Type B pancreatic cell (in vitro differentiated cells): ENCODE measurements around the gene CCDC183. TPM values are rescaled to one million over a fixed set of nuclear protein-coding genes. Genes with fewer than 3 reads are reported as not detected.

Experiments used
- DNase-seq: peaks from one replicate; pipeline ENCODE4 v3.0.0; 2021; ENCODE audit warnings: mixed read lengths; ENCODE audit not compliant: unreplicated experiment; ENCODE audit errors: extremely low spot score
- H3K27ac Mint-ChIP-seq: 2 replicates; pipeline ENCODE4 v1.8.0; 2021; ENCODE audit warnings: mild to moderate bottlenecking, mixed read lengths
- H3K27me3 Mint-ChIP-seq: 2 replicates; pipeline ENCODE4 v1.8.0; 2021; ENCODE audit warnings: mixed read lengths
- H3K36me3 Mint-ChIP-seq: 2 replicates; pipeline ENCODE4 v1.8.0; 2021; ENCODE audit warnings: mixed read lengths
- H3K4me1 Mint-ChIP-seq: one replicate; pipeline ENCODE4 v1.8.0; 2021; ENCODE audit warnings: mixed read lengths; ENCODE audit not compliant: unreplicated experiment
- H3K4me3 Mint-ChIP-seq: 2 replicates; pipeline ENCODE4 v1.8.0; 2021; ENCODE audit warnings: mild to moderate bottlenecking, mixed read lengths
- H3K9me3 Mint-ChIP-seq: 2 replicates; pipeline ENCODE4 v1.8.0; 2021; ENCODE audit warnings: mixed read lengths
- CTCF ChIP-seq: fragments of 200-600 bp; sonication (generic); conservative IDR thresholded peaks from 2 replicates; pipeline ENCODE4 v1.5.0; 2021; ENCODE audit warnings: antibody characterized with exemption, mild to moderate bottlenecking
- total RNA-seq: library from RNA; stranded (reverse); gene quantifications from 2 replicates; pipeline ENCODE4 v1.2.1, GENCODE V29; 2021; ENCODE audit warnings: low replicate concordance

Gene CCDC183
- total RNA-seq, 1 donor from 2014 or later, result 2.9 TPM

DNA sequence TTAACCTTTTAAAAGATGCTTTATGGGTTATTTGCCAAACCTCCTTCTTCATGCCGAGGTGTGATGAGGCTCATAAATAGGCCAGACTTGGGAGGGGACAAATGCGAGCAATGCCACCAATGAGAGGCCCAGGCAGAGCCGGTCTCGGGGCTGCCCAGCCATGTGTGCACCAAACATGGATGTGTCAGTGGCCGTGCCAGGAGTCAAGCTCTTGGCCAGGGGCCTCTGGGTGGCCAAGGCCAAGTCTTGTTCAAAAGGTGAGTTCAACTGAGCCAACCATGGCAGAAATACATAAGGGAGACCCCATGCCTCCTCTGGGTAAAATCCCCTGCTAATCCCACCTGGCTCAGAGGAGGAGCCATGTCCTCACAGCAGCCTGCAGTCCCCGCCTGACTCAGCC, 20.9 kb upstream of the CCDC183 start:
- no peak overlapping the region for H3K27ac Mint-ChIP-seq
- no peak for TF ChIP-seq CTCF
- H3K4me3 Mint-ChIP-seq, result no peak overlapping the region
- peaks cover 6% of the 10 kb centered on the region for H3K4me1 Mint-ChIP-seq
- H3K36me3 Mint-ChIP-seq, result no peaks in the 10 kb centered on the region
- peaks cover 30% of the 10 kb centered on the region for H3K27me3 Mint-ChIP-seq
- peaks cover 5% of the 10 kb centered on the region for H3K9me3 Mint-ChIP-seq
- DNase-seq, result no peak

- no peaks in the 10 kb centered on the region for H3K36me3 Mint-ChIP-seq
- peaks cover 10% of the 10 kb centered on the region for H3K4me1 Mint-ChIP-seq
- H3K4me3 Mint-ChIP-seq, result peak overlapping the region; percentile 40
- H3K9me3 Mint-ChIP-seq, result peaks cover 5% of the 10 kb centered on the region
- DNase-seq, result no peak
- peak overlapping the region; percentile 65 for H3K27ac Mint-ChIP-seq
- H3K27me3 Mint-ChIP-seq, result peaks cover 47% of the 10 kb centered on the region
- TF ChIP-seq CTCF, result no peak
These were observed 19.2 kb upstream of the CCDC183 start for GRCh38 chr9:136776947-136777346.

GRCh38 chr9:136777359-136777758, 18.8 kb upstream of the CCDC183 start:
- Mint-ChIP-seq H3K9me3 (peaks cover 5% of the 10 kb centered on the region), H3K36me3 (no peaks in the 10 kb centered on the region), H3K4me3 (peak overlapping the region; percentile 40), H3K27me3 (peaks cover 50% of the 10 kb centered on the region), H3K27ac (peak overlapping the region; percentile 65), H3K4me1 (peaks cover 10% of the 10 kb centered on the region)
- TF ChIP-seq CTCF, result no peak
- no peak for DNase-seq

GRCh38 chr9:136779808-136780207, 16.3 kb upstream of the CCDC183 start:
- H3K9me3 Mint-ChIP-seq, result no peaks in the 10 kb centered on the region
- no peak overlapping the region for H3K4me3 Mint-ChIP-seq
- no peak for DNase-seq
- TF ChIP-seq CTCF, result no peak
- no peaks in the 10 kb centered on the region for H3K36me3 Mint-ChIP-seq
- H3K27me3 Mint-ChIP-seq, result peaks cover 50% of the 10 kb centered on the region
- H3K27ac Mint-ChIP-seq, result no peak overlapping the region
- H3K4me1 Mint-ChIP-seq, result peaks cover 10% of the 10 kb centered on the region

DNA sequence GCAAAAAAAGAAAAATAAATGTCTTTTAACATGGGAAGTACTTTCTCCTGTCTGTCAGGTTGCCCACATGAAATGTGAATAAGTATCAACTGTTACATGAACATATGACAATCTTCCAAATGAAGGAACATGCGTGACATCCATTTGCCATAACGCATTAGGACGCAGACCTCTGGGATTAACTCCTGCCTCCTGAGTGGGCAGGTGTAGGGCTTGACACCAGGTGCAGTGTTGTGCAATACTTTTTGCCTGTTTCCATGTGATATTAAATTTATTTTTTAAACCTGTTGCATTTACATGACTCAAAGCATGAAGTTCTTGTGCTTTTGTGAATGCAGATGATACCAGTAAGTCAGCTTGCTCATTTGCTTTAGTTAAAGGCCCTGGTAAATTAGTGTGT, 13.7 kb upstream of the CCDC183 start:
- TF ChIP-seq CTCF, result no peak
- peaks cover 8% of the 10 kb centered on the region for H3K4me1 Mint-ChIP-seq
- H3K4me3 Mint-ChIP-seq, result no peak overlapping the region
- H3K27ac Mint-ChIP-seq, result no peak overlapping the region
- peaks cover 52% of the 10 kb centered on the region for H3K27me3 Mint-ChIP-seq
- no peaks in the 10 kb centered on the region for H3K9me3 Mint-ChIP-seq
- no peak for DNase-seq
- H3K36me3 Mint-ChIP-seq, result no peaks in the 10 kb centered on the region
